ENCODE data around the gene NDUFS1. TPM values are rescaled to one million over a fixed set of nuclear protein-coding genes. Genes with fewer than 3 reads are reported as not detected.

Gene NDUFS1
- total and polyA plus RNA-seq, 2 experiments from 2014 or later = 34.5 to 97.9 TPM

GRCh38 chr2:206112846-206113547, 46.2 kb downstream of the NDUFS1 start:
- Histone ChIP-seq H3K4me3 (no peak overlapping the region), H2AFZ (no peak overlapping the region), H3K27me3 (ENCODE audit: insufficient read depth) (no peaks in the 10 kb centered on the region), H3K79me2 (replicated peaks; ENCODE audit: insufficient read depth) (no peaks in the 10 kb centered on the region), H3K4me2 (no peak overlapping the region), H3K36me3 (ENCODE audit: insufficient read depth) (no peaks in the 10 kb centered on the region), H4K20me1 (replicated peaks; ENCODE audit: insufficient read depth) (no peaks in the 10 kb centered on the region), H3K27ac (ENCODE audit: low read depth) (no peak overlapping the region), H3F3A (replicated peaks; ENCODE audit: low read depth) (no peaks in the 10 kb centered on the region), H3K4me1 (ENCODE audit: insufficient read depth) (no peaks in the 10 kb centered on the region), H3K9me2 (ENCODE audit: insufficient read depth) (no peaks in the 10 kb centered on the region)
- peaks cover 3% of the 10 kb centered on the region; the same call in 2 of the 3 replicates for H3K9me3 Mint-ChIP-seq
- DNase-seq (ENCODE audit: low spot score) (no peak), ATAC-seq (no peak)
- TF ChIP-seq ZNF114 (CRISPR knock-in tag; IDR thresholded peaks at IDR 0.05) = no peak
- TF ChIP-seq POLR2AphosphoS5 (IDR thresholded peaks at IDR 0.05; ENCODE audit: low read depth) = no peak
- TF ChIP-seq STAT1 (IDR thresholded peaks at IDR 0.05; ENCODE audit: unreplicated experiment) = no peak
- TF ChIP-seq JUNB (IDR thresholded peaks at IDR 0.05; ENCODE audit: unreplicated experiment) = no peak
- no peak for TF ChIP-seq REST (IDR thresholded peaks at IDR 0.05; ENCODE audit: unreplicated experiment)
- no peak for TF ChIP-seq CTCF (conservative IDR thresholded peaks at IDR 0.05; ENCODE audit: low read depth in 2 of 2)
- no peak for TF ChIP-seq ZNF331 (CRISPR knock-in tag; IDR thresholded peaks at IDR 0.05; ENCODE audit: low read depth)
- TF ChIP-seq EZH2 (IDR thresholded peaks at IDR 0.05; ENCODE audit: low read depth, unreplicated experiment) = no peak
- no peak overlapping the region for H3K27ac Mint-ChIP-seq
- peaks cover 2% of the 10 kb centered on the region for H3K27me3 Mint-ChIP-seq (ENCODE audit: insufficient read depth, low read depth, poor library complexity)
- no peaks in the 10 kb centered on the region for H3K4me1 Mint-ChIP-seq
- H3K36me3 Mint-ChIP-seq (ENCODE audit: low read depth) = peaks cover 25% of the 10 kb centered on the region
- no peak overlapping the region for H3K4me3 Mint-ChIP-seq

GRCh38 chr2:206112108-206112507, 47.1 kb downstream of the NDUFS1 start:
- no peak for DNase-seq (ENCODE audit: low spot score)
- TF ChIP-seq POLR2AphosphoS5 (IDR thresholded peaks at IDR 0.05; ENCODE audit: low read depth) = no peak

More at GRCh38 chr2:206112108-206112507, 47.1 kb downstream of the NDUFS1 start:
- no peaks in the 10 kb centered on the region for H3K9me2 ChIP-seq (ENCODE audit: insufficient read depth)
- no peak overlapping the region for H2AFZ ChIP-seq
- H3K4me1 ChIP-seq (ENCODE audit: insufficient read depth) = no peaks in the 10 kb centered on the region
- no peaks in the 10 kb centered on the region for H3K79me2 ChIP-seq (replicated peaks; ENCODE audit: insufficient read depth)
- Mint-ChIP-seq H3K4me1 (no peaks in the 10 kb centered on the region), H3K36me3 (ENCODE audit: low read depth) (peaks cover 21% of the 10 kb centered on the region), H3K27me3 (ENCODE audit: insufficient read depth, low read depth, poor library complexity) (peaks cover 2% of the 10 kb centered on the region), H3K27ac (no peak overlapping the region), H3K4me3 (no peak overlapping the region), H3K9me3 (peaks cover 3% of the 10 kb centered on the region; the same call in 2 of the 3 replicates)
- H3K4me2 ChIP-seq = no peak overlapping the region
- H3K4me3 ChIP-seq = no peak overlapping the region
- no peaks in the 10 kb centered on the region for H3K36me3 ChIP-seq (ENCODE audit: insufficient read depth)
- no peak for ATAC-seq
- no peaks in the 10 kb centered on the region for H4K20me1 ChIP-seq (replicated peaks; ENCODE audit: insufficient read depth)
- H3K27ac ChIP-seq (ENCODE audit: low read depth) = 0 out of 2 replicates have a peak overlapping the region, but pooled peaks have one; percentile 14
- H3K27me3 ChIP-seq (ENCODE audit: insufficient read depth) = no peaks in the 10 kb centered on the region
- no peaks in the 10 kb centered on the region for H3F3A ChIP-seq (replicated peaks; ENCODE audit: low read depth)

Data from GM23338 (cell line).